Endothelial cell of umbilical vein (primary cell): ENCODE data around the gene AVPR2. TPM values are rescaled to one million over a fixed set of nuclear protein-coding genes. Genes with fewer than 3 reads are reported as not detected.

Source experiments
- BruUV-seq: library from RNA; stranded (reverse); fragments of 400-500 nt; replicated peaks from 2 replicates; lab custom pipeline; 2021; lab: Mats Ljungman, UMichigan
- CTCF ChIA-PET: fragments of 300-600, 350-600 bp; sonication (Branson Sonifier 250); formaldehyde crosslinking; loops from one replicate; lab custom pipeline; 2021; ENCODE audit warnings: antibody characterized with exemption, inconsistent platforms; lab: Charles Lee
- POLR2A ChIA-PET: fragments of 300-600, 350-600 bp; sonication (Branson Sonifier 250); formaldehyde crosslinking; loops from one replicate; lab custom pipeline; 2021; ENCODE audit warnings: antibody characterized with exemption, inconsistent platforms; lab: Charles Lee
- DNase-seq: peaks from one replicate; pipeline ENCODE4 v3.0.0-alpha.2; 2011; ENCODE audit warnings: low read depth, low spot score
- FAIRE-seq: peaks from 2 replicates; lab custom pipeline; 2011; peaks lifted over from hg19 to GRCh38; lab: Jason Lieb, UNC
- H2AFZ ChIP-seq: 2 replicates; pipeline ENCODE4 v1.6.0; 2012; ENCODE audit warnings: low read depth, low read length, control low read depth, inconsistent platforms
- H3K27ac ChIP-seq: 2 replicates; pipeline ENCODE4 v1.5.1; 2011; ENCODE audit warnings: low read depth, mild to moderate bottlenecking, control low read depth, low read length, moderate library complexity; ENCODE audit not compliant: insufficient read depth
- H3K27me3 ChIP-seq, 2 experiments: 2 replicates each; pipeline versions ENCODE4 v1.6.0 to v1.6.1; 2011; ENCODE audit warnings: low read length in 2 of 2, mixed read lengths in 1 of 2; ENCODE audit not compliant: control insufficient read depth in 2 of 2, insufficient read depth in 2 of 2
- H3K36me3 ChIP-seq, 2 experiments: 2 replicates in 1 of 2; 3 replicates in 1 of 2; pipeline ENCODE4 v1.5.1; 2011; ENCODE audit warnings: low read length in 2 of 2, mild to moderate bottlenecking in 1 of 2, moderate library complexity in 1 of 2; ENCODE audit not compliant: control insufficient read depth in 2 of 2, insufficient read depth in 2 of 2; ENCODE audit errors: extremely low read depth in 1 of 2
- H3K4me1 ChIP-seq: 3 replicates; pipeline ENCODE4 v1.5.1; 2011; ENCODE audit warnings: mild to moderate bottlenecking, low read length; ENCODE audit not compliant: control insufficient read depth, insufficient read depth; ENCODE audit errors: extremely low read depth
- H3K4me2 ChIP-seq: 2 replicates; pipeline ENCODE4 v1.6.1; 2011; ENCODE audit warnings: low read length, control low read depth, mixed read lengths; ENCODE audit not compliant: insufficient read depth
- H3K4me3 ChIP-seq, 3 experiments: fragments of 200-600 bp in 1 of 3; sonication (generic), shearing (Covaris generic) in 1 of 3; replicated peaks in 1 of 3; 2 replicates each; pipeline ENCODE4 v1.5.1; 2011 to 2016; ENCODE audit warnings: control low read depth in 3 of 3, low read length in 3 of 3, mild to moderate bottlenecking in 2 of 3, inconsistent platforms in 1 of 3, low read depth in 1 of 3, moderate library complexity in 1 of 3; ENCODE audit not compliant: insufficient read depth in 1 of 3
- H3K79me2 ChIP-seq: 2 replicates; pipeline ENCODE4 v1.6.0; 2012; ENCODE audit warnings: low read length, inconsistent platforms; ENCODE audit not compliant: control insufficient read depth, insufficient read depth
- H3K9ac ChIP-seq: replicated peaks from 2 replicates; pipeline ENCODE3; 2011; ENCODE audit warnings: low read length, control low read depth; ENCODE audit not compliant: insufficient read depth; ENCODE audit errors: extremely low read depth
- H3K9me1 ChIP-seq: replicated peaks from 3 replicates; pipeline ENCODE4 v1.6.0; 2011; ENCODE audit warnings: mild to moderate bottlenecking, low read length; ENCODE audit not compliant: control insufficient read depth, insufficient read depth; ENCODE audit errors: extremely low read depth
- H3K9me3 ChIP-seq: replicated peaks from 2 replicates; pipeline ENCODE4 v1.5.1; 2012; ENCODE audit warnings: low read length, inconsistent platforms; ENCODE audit not compliant: control insufficient read depth, insufficient read depth
- H4K20me1 ChIP-seq: replicated peaks from 2 replicates; pipeline ENCODE3; 2011; ENCODE audit warnings: mild to moderate bottlenecking, low read length; ENCODE audit not compliant: control insufficient read depth, insufficient read depth; ENCODE audit errors: extremely low read depth
- EZH2 ChIP-seq: IDR thresholded peaks from 2 replicates; pipeline ENCODE4 v1.6.1; 2012; ENCODE audit warnings: borderline replicate concordance, low read depth, mild to moderate bottlenecking, moderate library complexity, low read length, inconsistent platforms; ENCODE audit not compliant: severe bottlenecking
- FOS ChIP-seq: IDR thresholded peaks from 2 replicates; pipeline ENCODE4 v1.6.1; 2011; ENCODE audit warnings: mild to moderate bottlenecking, low read length, moderate library complexity, borderline replicate concordance; ENCODE audit not compliant: insufficient read depth
- GATA2 ChIP-seq: IDR thresholded peaks from 2 replicates; pipeline ENCODE4 v1.7.0; 2011; ENCODE audit warnings: low read depth, mild to moderate bottlenecking, moderate library complexity, mixed read lengths, low read length; ENCODE audit not compliant: insufficient read length, insufficient read depth
- JUN ChIP-seq: IDR thresholded peaks from 2 replicates; pipeline ENCODE4 v1.6.1; 2011; ENCODE audit warnings: borderline replicate concordance, low read depth; ENCODE audit not compliant: insufficient read length, insufficient read depth
- MYC ChIP-seq: IDR thresholded peaks from one replicate; pipeline ENCODE4 v1.6.1; 2011; ENCODE audit warnings: mild to moderate bottlenecking, low read depth, low read length
- POLR2A ChIP-seq: IDR thresholded peaks from 2 replicates; pipeline ENCODE4 v1.6.1; 2012; ENCODE audit warnings: low read depth, mild to moderate bottlenecking, control low read depth, low read length
- POLR2AphosphoS5 ChIP-seq: IDR thresholded peaks from 2 replicates; pipeline ENCODE4 v1.6.1; 2012; ENCODE audit warnings: low read depth, mild to moderate bottlenecking, control low read depth, low read length, moderate library complexity; ENCODE audit not compliant: insufficient read depth
- dilution Hi-C: fragments of 300-500 bp; cut with MboI; formaldehyde crosslinking; loops from one replicate; pipeline ENCODE4 v1.15.0; 2019; ENCODE audit warnings: low sequenced_read_pairs; ENCODE audit not compliant: extremely low pct_ligation_motif_present
- intact Hi-C: fragments of 100-400 bp; cut with micrococcal nuclease; formaldehyde crosslinking; loops from one replicate; pipeline ENCODE4 v1.10.0; 2022
- polyA plus RNA-seq, 4 experiments: library from polyadenylated mRNA; depleted of rRNA in 3 of 4; stranded (reverse) in 3 of 4; unstranded in 1 of 4; fragments of >200 nt; gene quantifications; 2 replicates each; pipeline versions ENCODE4 v1.2.1 to v1.2.3, GENCODE V29; 2011 to 2012; ENCODE audit warnings: missing spikeins in 1 of 4
- total RNA-seq: library from RNA; stranded (reverse); gene quantifications from 2 replicates; pipeline ENCODE4 v1.2.3, GENCODE V29; 2021
- TF ChIP-seq, protein P1 (sequence below), 2 donors: IDR thresholded peaks; 1 replicate in 1 of 2; 2 replicates in 1 of 2; pipeline ENCODE4 v1.5.1; 2011; ENCODE audit warnings: low read length in 2 of 2, mild to moderate bottlenecking in 2 of 2, moderate library complexity in 2 of 2, control low read depth in 1 of 2, inconsistent platforms in 1 of 2, low read depth in 1 of 2; ENCODE audit not compliant: insufficient read depth in 1 of 2; ENCODE audit errors: extremely low read depth in 1 of 2
- TF ChIP-seq, protein P2 (sequence below): IDR thresholded peaks from 2 replicates; pipeline ENCODE4 v1.6.1; 2011; ENCODE audit not compliant: insufficient read depth, insufficient read length

The AVPR2 gene
- total and polyA plus RNA-seq, 2 donors (not counting 3 experiments of a cell fraction or from before 2014, with no cell fraction given), result not detected

DNA sequence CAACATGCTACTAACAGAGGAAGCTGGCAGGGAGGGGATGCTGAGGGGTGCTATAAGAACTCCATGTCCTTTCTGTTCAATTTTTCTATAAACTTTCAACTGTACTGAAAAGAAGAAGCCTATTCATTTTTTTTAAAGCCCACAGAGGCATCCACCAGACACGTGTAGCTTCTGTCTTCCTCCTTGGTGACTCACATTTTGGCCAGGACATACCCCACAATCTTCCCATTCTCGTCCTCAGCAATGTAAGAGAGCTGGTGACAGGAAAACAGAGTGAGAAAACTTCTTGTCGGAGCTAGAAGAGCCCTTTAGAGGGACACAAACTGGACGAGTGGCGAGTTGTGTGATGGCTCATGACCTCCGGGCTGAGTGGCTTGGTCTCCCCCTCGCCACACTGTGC is 29.3 kb downstream of the AVPR2 start:
- dilution Hi-C loops, result no loop called here

More for the DNA sequence above, 29.3 kb downstream of the AVPR2 start:
- H2AFZ ChIP-seq, result no peak overlapping the region
- no peaks in the 10 kb centered on the region for H3K9me3 ChIP-seq
- H3K4me2 ChIP-seq, result peak overlapping the region; percentile 64
- H3K27ac ChIP-seq, result peak overlapping the region; percentile 19
- FAIRE-seq, result peak; percentile 77
- BruUV-seq, result no TSS peak
- peak overlapping the region; percentile 33 to 57 (median 39) for H3K4me3 ChIP-seq
- CTCF ChIA-PET, result interaction anchor here (3.4 to 3.5 kb wide), 2 partner anchors 10 to 14 kb away, joined by 29 to 30 read pairs; no protein-coding TSS in a partner anchor
- no peaks in the 10 kb centered on the region for H3K27me3 ChIP-seq
- intact Hi-C loops, result no loop called here
- peaks cover 28% of the 10 kb centered on the region for H3K79me2 ChIP-seq
- no peaks in the 10 kb centered on the region for H4K20me1 ChIP-seq
- DNase-seq, result no peak
- H3K4me1 ChIP-seq, result peaks cover 6% of the 10 kb centered on the region
- peak overlapping the region; percentile 62 for H3K9ac ChIP-seq
- peaks cover 0 to 14% of the 10 kb centered on the region in 2 experiments for H3K36me3 ChIP-seq
- POLR2A ChIA-PET, result no interaction called here
- H3K9me1 ChIP-seq, result no peaks in the 10 kb centered on the region
- TF ChIP-seq POLR2AphosphoS5 (no peak), MYC (no peak), GATA2 (no peak), EZH2 (no peak), JUN (no peak), FOS (no peak), POLR2A (no peak)
- TF ChIP-seq, protein P1, sequence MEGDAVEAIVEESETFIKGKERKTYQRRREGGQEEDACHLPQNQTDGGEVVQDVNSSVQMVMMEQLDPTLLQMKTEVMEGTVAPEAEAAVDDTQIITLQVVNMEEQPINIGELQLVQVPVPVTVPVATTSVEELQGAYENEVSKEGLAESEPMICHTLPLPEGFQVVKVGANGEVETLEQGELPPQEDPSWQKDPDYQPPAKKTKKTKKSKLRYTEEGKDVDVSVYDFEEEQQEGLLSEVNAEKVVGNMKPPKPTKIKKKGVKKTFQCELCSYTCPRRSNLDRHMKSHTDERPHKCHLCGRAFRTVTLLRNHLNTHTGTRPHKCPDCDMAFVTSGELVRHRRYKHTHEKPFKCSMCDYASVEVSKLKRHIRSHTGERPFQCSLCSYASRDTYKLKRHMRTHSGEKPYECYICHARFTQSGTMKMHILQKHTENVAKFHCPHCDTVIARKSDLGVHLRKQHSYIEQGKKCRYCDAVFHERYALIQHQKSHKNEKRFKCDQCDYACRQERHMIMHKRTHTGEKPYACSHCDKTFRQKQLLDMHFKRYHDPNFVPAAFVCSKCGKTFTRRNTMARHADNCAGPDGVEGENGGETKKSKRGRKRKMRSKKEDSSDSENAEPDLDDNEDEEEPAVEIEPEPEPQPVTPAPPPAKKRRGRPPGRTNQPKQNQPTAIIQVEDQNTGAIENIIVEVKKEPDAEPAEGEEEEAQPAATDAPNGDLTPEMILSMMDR (IDR thresholded peaks at IDR 0.05; ENCODE audit: extremely low read depth in 1 of 2, insufficient read depth in 1 of 2, low read depth in 1 of 2, low read length in 2 of 2), result no peak
- TF ChIP-seq, protein P2, sequence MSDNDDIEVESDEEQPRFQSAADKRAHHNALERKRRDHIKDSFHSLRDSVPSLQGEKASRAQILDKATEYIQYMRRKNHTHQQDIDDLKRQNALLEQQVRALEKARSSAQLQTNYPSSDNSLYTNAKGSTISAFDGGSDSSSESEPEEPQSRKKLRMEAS, result no peak
